Ectodermal cell (in vitro differentiated cells): ENCODE measurements around the gene ZDHHC18.

Source experiments
- H3K27ac ChIP-seq: 2 replicates; pipeline ENCODE4 v1.7.0; 2013; ENCODE audit warnings: mild to moderate bottlenecking, low read depth, low read length; ENCODE audit not compliant: insufficient read depth, poor library complexity, severe bottlenecking
- H3K27me3 ChIP-seq: 2 replicates; pipeline ENCODE4 v1.7.0; 2013; ENCODE audit warnings: mild to moderate bottlenecking, low read length; ENCODE audit not compliant: insufficient read depth, control insufficient read depth, poor library complexity, severe bottlenecking
- H3K36me3 ChIP-seq: one replicate; pipeline ENCODE4 v1.7.0; 2013; ENCODE audit warnings: low read length; ENCODE audit not compliant: control insufficient read depth, insufficient read depth
- H3K4me1 ChIP-seq: one replicate; pipeline ENCODE4 v1.7.0; 2013; ENCODE audit warnings: low read length; ENCODE audit not compliant: control insufficient read depth, insufficient read depth
- H3K4me3 ChIP-seq: 2 replicates; pipeline ENCODE4 v1.7.0; 2013; ENCODE audit warnings: low read depth, low read length, control low read depth; ENCODE audit not compliant: insufficient read depth
- H3K9me3 ChIP-seq: 2 replicates; pipeline ENCODE4 v1.7.0; 2013; ENCODE audit warnings: mild to moderate bottlenecking, low read length, moderate library complexity; ENCODE audit not compliant: control insufficient read depth
- WGBS, 2 experiments: methylation state at CpG; one replicate each; pipeline ENCODE4 v1.1.7; 2013; ENCODE audit warnings: missing lambda C conversion rate in 2 of 2; 5-methylcytosine and 5-hydroxymethylcytosine counted together

ZDHHC18 gene

DNA sequence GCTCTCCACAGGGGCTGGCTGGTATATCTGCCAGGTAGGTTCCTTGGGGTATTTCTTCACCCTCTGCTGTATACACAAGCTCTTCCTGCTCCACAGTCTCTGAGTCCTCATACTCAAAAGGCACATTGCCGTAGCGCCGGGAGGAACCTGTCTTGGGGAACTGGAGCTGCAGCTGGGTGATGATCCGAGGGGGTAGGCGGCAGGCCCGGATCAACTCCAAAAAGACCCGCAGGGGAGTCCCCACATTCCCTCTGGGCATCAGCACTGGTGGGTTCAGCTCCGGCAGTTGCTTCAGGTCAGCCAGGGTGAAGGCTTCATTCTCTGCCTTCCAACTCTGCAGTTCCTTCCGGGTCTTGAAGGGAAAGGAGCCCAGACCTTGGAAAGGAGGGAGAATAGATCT lies 70.9 kb downstream of the ZDHHC18 start:
- Histone ChIP-seq H3K9me3 (no peaks in the 10 kb centered on the region), H3K27ac (no peak overlapping the region), H3K27me3 (no peaks in the 10 kb centered on the region), H3K4me3 (no peak overlapping the region), H3K36me3 (peaks cover 27% of the 10 kb centered on the region), H3K4me1 (peaks cover 6% of the 10 kb centered on the region)
- WGBS, 2 experiments = 96 to 97% methylated on average over 9 of the region's 9 CpGs

DNA sequence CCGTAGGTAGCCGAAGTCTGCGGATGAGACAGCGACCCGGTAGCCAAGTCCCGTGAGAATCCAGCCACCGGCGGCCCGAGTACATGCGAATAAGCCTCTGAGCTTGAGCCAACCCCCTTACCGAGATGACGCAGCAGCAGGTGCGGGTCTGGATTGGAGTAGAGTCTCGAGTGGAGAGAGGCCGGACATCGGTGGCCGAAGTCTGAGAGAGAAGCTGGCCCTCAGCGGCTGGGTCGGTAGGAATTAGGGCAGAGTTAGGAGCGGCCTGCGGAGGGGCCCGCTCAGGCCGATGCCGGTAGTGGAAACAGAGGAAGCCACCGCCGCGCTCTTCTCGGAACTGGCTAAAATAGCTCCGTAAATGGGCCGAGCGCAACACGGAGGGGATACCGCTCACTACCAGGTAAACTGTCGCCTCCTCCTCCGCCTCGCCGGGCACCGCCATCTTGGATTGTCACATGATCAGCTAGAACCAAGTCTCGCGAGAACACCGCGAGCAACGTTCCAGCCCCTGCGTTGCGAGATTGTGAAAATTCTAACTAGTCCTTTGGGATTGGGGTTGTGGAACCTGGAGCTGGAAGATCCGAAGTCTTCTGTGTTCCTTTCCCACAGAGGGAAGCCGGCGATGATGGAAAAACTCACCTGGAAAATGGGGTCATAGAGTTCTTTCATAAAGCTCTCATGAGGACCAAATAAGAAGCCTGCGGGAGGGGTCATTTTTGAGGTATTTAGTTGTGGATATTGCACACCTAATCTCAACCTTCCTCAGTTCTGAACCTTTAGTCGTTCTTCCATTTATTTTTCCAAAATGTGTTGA lies 73.7 kb downstream of the ZDHHC18 start, which contains the start of gene GPATCH3:
Gene GPATCH3, minus strand, starts transcription at position 467 of the 814 bp plus-strand sequence. Its CDS starts 25 bp downstream, at position 442.
- Histone ChIP-seq H3K4me3 (peak within 1 kb of the TSS; percentile 96), H3K36me3 (peaks cover 11% of the 10 kb centered on the region), H3K27ac (peak within 1 kb of the TSS; percentile 78), H3K9me3 (no peaks in the 10 kb centered on the region), H3K27me3 (no peaks in the 10 kb centered on the region), H3K4me1 (peaks cover 6% of the 10 kb centered on the region)
- WGBS, 2 experiments = 1% methylated on average over 49 to 50 of the region's 50 CpGs

DNA sequence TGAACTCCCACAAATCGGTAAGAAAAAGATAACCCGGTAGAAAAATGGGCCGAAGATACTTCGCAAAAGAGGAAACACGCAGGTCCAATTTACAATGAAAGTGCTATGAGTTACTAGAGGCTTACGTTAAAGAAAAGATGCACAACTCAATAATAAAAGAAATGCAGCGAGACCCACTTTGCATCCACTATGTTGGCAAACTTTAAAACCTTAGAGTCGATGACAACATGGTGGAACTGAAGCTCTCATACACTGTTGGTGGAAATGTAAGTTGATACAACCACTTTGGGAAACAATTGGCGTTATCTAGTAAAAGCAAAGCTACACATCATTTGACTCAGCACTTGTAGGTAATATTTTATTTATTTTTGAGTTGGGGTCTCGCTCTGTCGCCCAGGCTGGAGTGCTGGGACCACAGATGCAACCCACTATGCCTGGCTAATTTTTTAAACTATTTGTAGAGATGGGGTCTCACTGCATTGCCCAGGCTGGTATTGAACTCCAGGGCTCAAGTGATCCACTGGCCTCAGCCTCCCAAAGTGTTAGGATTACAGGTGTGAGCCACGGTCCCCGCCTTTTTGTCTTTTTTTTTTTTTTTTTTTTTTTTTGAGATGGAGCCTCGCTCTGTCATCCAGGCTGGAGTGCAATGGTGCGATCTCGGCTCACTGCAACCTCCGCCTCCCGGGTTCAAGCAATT lies 74.5 kb downstream of the ZDHHC18 start:
- Histone ChIP-seq H3K36me3 (peaks cover 8% of the 10 kb centered on the region), H3K27me3 (no peaks in the 10 kb centered on the region), H3K4me1 (peaks cover 6% of the 10 kb centered on the region), H3K4me3 (peak overlapping the region; percentile 96), H3K9me3 (no peaks in the 10 kb centered on the region), H3K27ac (no peak overlapping the region)
- WGBS, 2 experiments = 86 to 88% methylated on average over 17 to 18 of the region's 18 CpGs
